Measurements from ENCODE around the gene GLTP.

DNA sequence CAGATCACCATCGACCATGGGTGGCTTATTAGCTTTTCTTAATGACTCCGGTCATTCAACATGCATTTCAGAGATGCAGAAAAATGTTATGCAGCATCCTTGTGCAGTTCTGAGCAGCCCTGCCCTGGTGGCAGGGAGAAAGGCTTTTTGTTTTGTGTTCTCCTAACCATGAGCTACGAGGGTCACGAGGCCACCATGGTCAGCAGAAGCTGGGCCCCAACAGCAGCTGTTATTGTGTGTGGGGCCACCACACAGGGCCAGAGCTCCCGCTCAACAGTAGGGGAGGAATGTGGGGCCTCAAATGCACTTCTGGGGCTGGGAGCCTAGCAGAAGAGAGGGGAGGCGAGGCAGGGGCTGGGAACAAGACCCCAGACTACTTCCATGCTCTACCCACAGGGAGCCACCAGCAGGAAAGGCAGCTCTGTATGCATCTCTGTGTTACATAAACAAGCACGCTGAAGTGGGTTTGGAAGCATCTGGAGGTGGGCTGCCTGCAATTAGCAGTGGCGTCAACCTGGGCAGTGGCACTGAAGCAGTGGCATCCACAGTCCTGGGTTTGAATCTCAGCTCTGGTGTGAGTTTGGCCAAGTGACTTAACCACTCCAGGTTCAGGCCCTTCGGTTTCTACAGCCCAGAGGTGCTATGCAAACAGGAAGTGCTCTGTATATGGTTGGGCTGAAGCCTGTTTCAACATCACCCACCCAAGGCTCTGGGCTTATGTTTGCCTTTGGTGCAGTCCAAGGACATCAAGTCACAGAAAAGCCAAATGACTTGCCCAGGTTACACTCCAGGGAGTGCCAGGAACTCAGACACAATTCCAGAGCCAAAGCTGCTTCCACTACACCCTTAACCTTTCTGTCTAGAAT is 16.3 kb downstream of the GLTP start:
- TF ChIP-seq, protein P1, sequence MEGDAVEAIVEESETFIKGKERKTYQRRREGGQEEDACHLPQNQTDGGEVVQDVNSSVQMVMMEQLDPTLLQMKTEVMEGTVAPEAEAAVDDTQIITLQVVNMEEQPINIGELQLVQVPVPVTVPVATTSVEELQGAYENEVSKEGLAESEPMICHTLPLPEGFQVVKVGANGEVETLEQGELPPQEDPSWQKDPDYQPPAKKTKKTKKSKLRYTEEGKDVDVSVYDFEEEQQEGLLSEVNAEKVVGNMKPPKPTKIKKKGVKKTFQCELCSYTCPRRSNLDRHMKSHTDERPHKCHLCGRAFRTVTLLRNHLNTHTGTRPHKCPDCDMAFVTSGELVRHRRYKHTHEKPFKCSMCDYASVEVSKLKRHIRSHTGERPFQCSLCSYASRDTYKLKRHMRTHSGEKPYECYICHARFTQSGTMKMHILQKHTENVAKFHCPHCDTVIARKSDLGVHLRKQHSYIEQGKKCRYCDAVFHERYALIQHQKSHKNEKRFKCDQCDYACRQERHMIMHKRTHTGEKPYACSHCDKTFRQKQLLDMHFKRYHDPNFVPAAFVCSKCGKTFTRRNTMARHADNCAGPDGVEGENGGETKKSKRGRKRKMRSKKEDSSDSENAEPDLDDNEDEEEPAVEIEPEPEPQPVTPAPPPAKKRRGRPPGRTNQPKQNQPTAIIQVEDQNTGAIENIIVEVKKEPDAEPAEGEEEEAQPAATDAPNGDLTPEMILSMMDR (IDR thresholded peaks at IDR 0.05; ENCODE audit: low read depth, low read length, poor library complexity, severe bottlenecking) = no peak
- no peak for TF ChIP-seq EZH2phosphoT487 (IDR thresholded peaks at IDR 0.05; ENCODE audit: borderline replicate concordance, low read length)
